HEK293T (cell line): Measurements from ENCODE around the gene ZNF831.

Experiments used
- CTCF ChIA-PET: fragments of 350-600 bp; formaldehyde crosslinking; extraction: SDS; loops from one replicate; lab custom pipeline; 2021; ENCODE audit warnings: antibody characterized with exemption, inconsistent platforms; lab: Yijun Ruan, JAX
- POLR2A ChIA-PET: fragments of 350-600 bp; formaldehyde crosslinking; extraction: SDS; loops from one replicate; lab custom pipeline; 2020; ENCODE audit warnings: antibody characterized with exemption, inconsistent platforms; lab: Yijun Ruan, JAX
- DNase-seq: peaks from one replicate; pipeline ENCODE4 v3.0.0; 2012; ENCODE audit warnings: mixed read lengths; ENCODE audit errors: extremely low spot score
- ARNT ChIP-seq: fragments of 450-650 bp; IDR thresholded peaks from 2 replicates; pipeline ENCODE4 v1.6.1; 2017; ENCODE audit warnings: mild to moderate bottlenecking
- BHLHE40 ChIP-seq: fragments of 450-650 bp; IDR thresholded peaks from 2 replicates; pipeline ENCODE4 v1.6.1; 2016; ENCODE audit warnings: mild to moderate bottlenecking, moderate library complexity, borderline replicate concordance
- CTBP1 ChIP-seq: fragments of 450-650 bp; IDR thresholded peaks from 2 replicates; pipeline ENCODE4 v1.6.1; 2016; ENCODE audit warnings: borderline replicate concordance
- ELF4 ChIP-seq: fragments of 450-650 bp; IDR thresholded peaks from 2 replicates; pipeline ENCODE4 v1.6.1; 2017; ENCODE audit warnings: antibody characterized with exemption
- FOXA1 ChIP-seq: fragments of 450-650 bp; IDR thresholded peaks from 2 replicates; pipeline ENCODE4 v1.6.1; 2016; ENCODE audit warnings: mild to moderate bottlenecking
- FOXK2 ChIP-seq: fragments of 450-650 bp; IDR thresholded peaks from 2 replicates; pipeline ENCODE4 v1.6.1; 2016; ENCODE audit warnings: mild to moderate bottlenecking
- FOXM1 ChIP-seq: fragments of 450-650 bp; IDR thresholded peaks from 2 replicates; pipeline ENCODE4 v1.6.1; 2017; ENCODE audit warnings: mild to moderate bottlenecking, borderline replicate concordance
- HDGF ChIP-seq: fragments of 450-650 bp; IDR thresholded peaks from 2 replicates; pipeline ENCODE4 v1.6.1; 2017; ENCODE audit warnings: antibody characterized with exemption, borderline replicate concordance
- L3MBTL2 ChIP-seq: fragments of 450-650 bp; conservative IDR thresholded peaks from 2 replicates; pipeline ENCODE4 v1.6.1; 2016; ENCODE audit warnings: mild to moderate bottlenecking
- LEF1 ChIP-seq: fragments of 450-650 bp; IDR thresholded peaks from 2 replicates; pipeline ENCODE4 v1.6.1; 2017; ENCODE audit warnings: mild to moderate bottlenecking, borderline replicate concordance
- NFRKB ChIP-seq: fragments of 450-650 bp; IDR thresholded peaks from 2 replicates; pipeline ENCODE4 v1.6.1; 2016; ENCODE audit warnings: mild to moderate bottlenecking, moderate library complexity
- SP1 ChIP-seq: fragments of 450-650 bp; IDR thresholded peaks from 2 replicates; pipeline ENCODE4 v1.6.1; 2017
- SUZ12 ChIP-seq: fragments of 450-650 bp; IDR thresholded peaks from 2 replicates; pipeline ENCODE4 v1.6.1; 2016; ENCODE audit warnings: mild to moderate bottlenecking
- TARDBP ChIP-seq: fragments of 450-650 bp; IDR thresholded peaks from 2 replicates; pipeline ENCODE4 v1.6.1; 2016
- ZNF384 ChIP-seq: fragments of 450-650 bp; IDR thresholded peaks from 2 replicates; pipeline ENCODE4 v1.6.1; 2016
- TF ChIP-seq, protein P1 (sequence below): fragments of 450-650 bp; IDR thresholded peaks from 2 replicates; pipeline ENCODE4 v1.6.1; 2016

Gene ZNF831

DNA sequence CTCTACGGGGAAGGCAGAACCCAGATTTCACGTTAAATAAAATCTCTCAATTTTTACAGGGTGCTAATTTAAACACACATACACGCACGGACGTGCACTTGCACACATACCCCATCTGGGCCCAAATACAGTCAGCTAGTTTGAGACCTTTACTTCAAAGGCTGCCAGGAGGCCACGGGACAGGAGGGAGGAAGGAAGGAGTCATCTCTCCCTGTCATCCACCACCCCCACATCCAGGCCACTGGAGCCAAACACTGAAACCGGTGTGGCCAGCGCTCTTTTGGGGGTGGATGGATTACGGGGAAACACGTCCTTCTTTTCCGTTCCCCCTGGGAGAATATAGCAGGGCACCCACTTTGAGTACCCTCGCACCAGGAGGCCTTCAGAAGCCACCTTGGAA, 60.1 kb downstream of the ZNF831 start:
- TF ChIP-seq FOXK2 (no peak), FOXM1 (no peak), SUZ12 (no peak), ARNT (no peak), TARDBP (no peak), LEF1 (no peak), BHLHE40 (no peak), ZNF384 (no peak), SP1 (no peak), ELF4 (no peak), L3MBTL2 (no peak), CTBP1 (no peak), HDGF (no peak), NFRKB (no peak), FOXA1 (no peak)
- TF ChIP-seq, protein P1, sequence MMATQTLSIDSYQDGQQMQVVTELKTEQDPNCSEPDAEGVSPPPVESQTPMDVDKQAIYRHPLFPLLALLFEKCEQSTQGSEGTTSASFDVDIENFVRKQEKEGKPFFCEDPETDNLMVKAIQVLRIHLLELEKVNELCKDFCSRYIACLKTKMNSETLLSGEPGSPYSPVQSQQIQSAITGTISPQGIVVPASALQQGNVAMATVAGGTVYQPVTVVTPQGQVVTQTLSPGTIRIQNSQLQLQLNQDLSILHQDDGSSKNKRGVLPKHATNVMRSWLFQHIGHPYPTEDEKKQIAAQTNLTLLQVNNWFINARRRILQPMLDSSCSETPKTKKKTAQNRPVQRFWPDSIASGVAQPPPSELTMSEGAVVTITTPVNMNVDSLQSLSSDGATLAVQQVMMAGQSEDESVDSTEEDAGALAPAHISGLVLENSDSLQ: no peak
- ChIA-PET POLR2A (no interaction called here), CTCF (no interaction called here)
- DNase-seq: no peak

DNA sequence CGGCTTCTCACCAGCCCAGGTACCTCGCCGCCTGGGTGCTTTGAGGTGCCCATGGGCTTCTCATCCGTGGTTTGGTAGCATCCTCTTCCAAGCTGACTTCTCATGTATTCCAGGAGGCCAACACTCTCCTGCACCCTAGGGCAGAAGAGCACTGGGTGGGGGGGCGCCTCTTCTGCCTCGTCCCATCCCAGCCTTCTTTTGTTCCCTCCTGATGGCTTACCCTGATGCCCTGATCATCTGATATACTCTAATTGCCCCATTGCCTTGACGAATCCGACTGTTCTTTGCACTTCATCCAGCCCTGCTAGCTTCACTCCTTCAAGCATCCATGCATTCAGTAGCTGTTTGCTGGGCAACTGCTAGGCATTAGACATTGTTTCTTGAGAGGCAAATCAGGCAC, 60.6 kb downstream of the ZNF831 start:
- no peak for DNase-seq
- TF ChIP-seq CTBP1 (no peak), BHLHE40 (no peak), ELF4 (no peak), FOXA1 (no peak), NFRKB (no peak), FOXK2 (no peak), HDGF (no peak), FOXM1 (no peak), ARNT (no peak), ZNF384 (no peak), SUZ12 (no peak), LEF1 (no peak)
- TF ChIP-seq, protein P1: no peak
- ChIA-PET CTCF (no interaction called here), POLR2A (no interaction called here)

DNA sequence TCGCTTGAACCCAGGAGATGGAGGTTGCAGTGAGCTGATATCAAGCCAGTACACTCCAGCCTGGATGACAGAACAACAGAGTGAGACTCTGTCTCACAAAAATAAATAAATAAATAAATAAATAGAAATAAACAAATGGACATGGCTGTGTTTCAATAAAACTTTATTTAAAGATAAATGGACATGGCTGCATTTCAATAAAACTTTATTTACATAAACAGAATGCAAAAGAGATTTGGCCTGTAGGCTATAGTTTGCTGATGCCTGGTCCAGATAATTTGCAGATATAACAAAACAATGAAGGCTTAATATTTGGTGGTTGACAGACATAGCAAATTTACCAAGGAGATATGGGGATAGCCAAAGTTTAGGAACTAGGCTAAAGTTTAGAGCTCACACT, 66.8 kb downstream of the ZNF831 start:
- ChIA-PET POLR2A (no interaction called here), CTCF (no interaction called here)
- no peak for DNase-seq
- no peak for TF ChIP-seq FOXA1

DNA sequence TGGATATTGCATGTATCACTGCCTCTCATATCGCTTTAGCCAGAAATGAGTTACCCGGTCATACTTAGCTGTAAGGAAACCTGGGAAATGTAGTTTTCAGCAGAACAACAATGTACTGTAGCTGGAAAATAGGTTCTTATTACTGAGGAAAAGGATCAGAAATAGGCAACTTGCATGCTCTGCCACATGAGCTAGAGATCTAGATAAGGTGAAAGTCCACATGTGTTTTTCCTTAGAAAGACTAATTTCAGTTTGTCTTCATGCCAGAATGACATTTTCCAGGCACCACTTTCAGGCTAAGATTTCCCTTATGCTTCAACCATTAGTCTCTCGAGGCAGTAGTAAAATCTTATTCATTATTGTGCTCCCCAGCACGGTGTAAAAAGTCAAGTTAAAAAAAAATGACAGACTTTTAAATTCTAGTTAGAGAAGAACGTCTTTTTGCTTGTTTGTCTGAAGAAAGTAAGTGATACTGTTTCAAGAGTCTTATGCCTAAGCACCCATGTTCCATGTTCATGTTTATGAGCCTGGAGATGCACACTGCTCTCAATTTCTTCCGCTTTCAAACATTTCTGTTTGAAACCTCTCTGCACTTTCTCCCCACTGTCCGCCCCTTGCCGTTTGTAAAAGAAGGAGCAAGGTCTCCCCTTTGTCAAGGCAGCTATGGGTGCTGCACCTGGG, 67.6 kb downstream of the ZNF831 start:
- CTCF ChIA-PET: no interaction called here
- no peak for TF ChIP-seq ELF4
- TF ChIP-seq BHLHE40: no peak
- TF ChIP-seq L3MBTL2: no peak
- TF ChIP-seq FOXK2: no peak
- TF ChIP-seq ARNT: no peak
- no peak for TF ChIP-seq LEF1
- TF ChIP-seq HDGF: no peak
- no peak for TF ChIP-seq SP1
- no peak for TF ChIP-seq FOXA1
- POLR2A ChIA-PET: no interaction called here
- DNase-seq: no peak

DNA sequence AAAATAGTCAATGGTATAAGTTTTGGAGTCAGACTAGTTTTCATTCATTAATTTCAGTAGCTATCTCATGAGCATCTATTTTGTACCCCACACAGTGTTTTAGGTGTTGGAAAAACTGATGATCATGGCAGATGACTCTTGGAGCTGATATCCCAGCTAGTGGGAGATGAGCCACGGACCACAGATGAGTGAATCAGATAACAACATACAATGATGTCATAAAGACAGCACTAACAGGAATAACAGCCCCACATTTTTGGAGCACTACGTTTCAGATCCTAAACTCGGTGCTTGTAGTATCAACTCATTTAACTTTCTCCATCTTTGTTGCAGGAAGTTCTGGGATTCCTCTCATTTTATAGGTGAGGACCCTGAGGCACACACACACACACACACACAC, 69.0 kb downstream of the ZNF831 start:
- no peak for DNase-seq
- ChIA-PET POLR2A (no interaction called here), CTCF (no interaction called here)
- TF ChIP-seq HDGF: no peak
- TF ChIP-seq, protein P1: no peak
- TF ChIP-seq SP1: no peak
- TF ChIP-seq ARNT: no peak
- TF ChIP-seq NFRKB: no peak
- TF ChIP-seq TARDBP: no peak
- TF ChIP-seq FOXA1: no peak
- no peak for TF ChIP-seq ELF4

DNA sequence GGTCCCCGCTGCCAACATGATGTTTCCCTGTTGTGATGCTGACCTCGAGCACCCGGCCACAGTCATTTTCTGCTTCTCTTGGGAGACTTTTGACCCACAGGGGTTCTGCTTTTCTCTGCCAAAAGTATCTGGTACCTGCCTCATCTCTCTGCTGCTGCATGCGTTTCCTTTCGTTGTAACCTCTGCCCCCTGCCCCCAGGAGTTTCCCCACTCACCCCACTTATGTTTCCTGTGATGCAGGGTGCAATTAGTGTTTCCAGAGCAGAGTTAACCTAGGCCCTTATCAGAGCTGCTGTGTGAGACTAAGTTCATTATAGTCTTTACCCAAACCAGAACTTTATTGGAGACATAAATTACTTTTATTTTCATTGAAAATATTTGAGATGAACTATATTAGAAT, 71.6 kb downstream of the ZNF831 start:
- TF ChIP-seq, protein P1: no peak
- no peak for TF ChIP-seq LEF1
- TF ChIP-seq FOXM1: no peak
- no peak for TF ChIP-seq FOXA1
- TF ChIP-seq BHLHE40: no peak
- no peak for TF ChIP-seq SUZ12
- TF ChIP-seq TARDBP: no peak
- TF ChIP-seq ZNF384: no peak
- ChIA-PET CTCF (no interaction called here), POLR2A (no interaction called here)
- DNase-seq: no peak
